Tibial nerve (tissue), 4 donors: ENCODE data around the gene KREMEN1. TPM values are rescaled to one million over a fixed set of nuclear protein-coding genes. Genes with fewer than 3 reads are reported as not detected.

Experiments used
- DNase-seq, 2 donors: peaks; one replicate each; pipeline ENCODE4 v3.0.0-alpha.2; 2019; ENCODE audit warnings: low spot score in 2 of 2
- H3K27ac ChIP-seq, 4 donors: fragments of 200-600 bp; sonication (generic) in 3 of 4; one replicate each; pipeline ENCODE4 v1.5.1; 2017 to 2019; ENCODE audit warnings: mild to moderate bottlenecking in 1 of 4
- H3K27me3 ChIP-seq, 2 donors: fragments of 200-600 bp; sonication (generic) in 1 of 2; one replicate each; pipeline versions ENCODE4 v1.5.1 to v1.6.0; 2017 to 2019
- H3K36me3 ChIP-seq, 3 donors: fragments of 200-600 bp; sonication (generic); one replicate each; pipeline ENCODE4 v1.5.1; 2018 to 2019
- H3K4me1 ChIP-seq, 4 donors: fragments of 200-600 bp; sonication (generic) in 3 of 4; one replicate each; pipeline ENCODE4 v1.5.1; 2017 to 2019
- H3K4me3 ChIP-seq, 4 donors: fragments of 200-600 bp; sonication (generic) in 3 of 4; one replicate each; pipeline ENCODE4 v1.5.1; 2017 to 2019; ENCODE audit warnings: mild to moderate bottlenecking in 1 of 4, moderate library complexity in 1 of 4
- H3K9me3 ChIP-seq, 4 donors: fragments of 200-600 bp; sonication (generic) in 3 of 4; one replicate each; pipeline ENCODE4 v1.5.1; 2017 to 2019
- CTCF ChIP-seq, 5 experiments: fragments of 200-600 bp in 3 of 5; fragments of 450-650 bp in 2 of 5; sonication (generic) in 3 of 5; IDR thresholded peaks; one replicate each; pipeline ENCODE4 v1.5.1; 2016 to 2019; ENCODE audit warnings: antibody characterized with exemption in 5 of 5, mild to moderate bottlenecking in 3 of 5, moderate library complexity in 2 of 5
- EP300 ChIP-seq, 2 donors: sonication (generic); formaldehyde crosslinking; IDR thresholded peaks; one replicate each; pipeline ENCODE4 v1.6.1; 2017; ENCODE audit warnings: antibody characterized with exemption in 2 of 2, mild to moderate bottlenecking in 1 of 2
- POLR2A ChIP-seq, 2 donors: fragments of 450-650 bp; IDR thresholded peaks; one replicate each; pipeline ENCODE4 v1.6.1; 2017; ENCODE audit warnings: antibody characterized with exemption in 2 of 2, mild to moderate bottlenecking in 2 of 2, moderate library complexity in 2 of 2
- WGBS, 2 donors: methylation state at CpG; one replicate each; pipeline ENCODE4 v1.1.5; 2018; 5-methylcytosine and 5-hydroxymethylcytosine counted together
- total RNA-seq, 4 donors: library from RNA; depleted of rRNA; stranded (reverse); fragments of >200 nt; gene quantifications; one replicate each; pipeline ENCODE4 v1.1.0, GENCODE V29; 2016

Gene KREMEN1
- total RNA-seq, 4 donors from 2014 or later, result 5.4 to 15.1 (median 12.9) TPM

- no peaks in the 10 kb centered on the region for H3K9me3 ChIP-seq
- H3K4me3 ChIP-seq, result no peak overlapping the region
- H3K27me3 ChIP-seq, result no peaks in the 10 kb centered on the region
- H3K36me3 ChIP-seq, result peaks cover 0 to 7% (median 0%) of the 10 kb centered on the region in 3 donors
- WGBS, 2 donors, result 90 to 91% methylated on average over 9 of the region's 9 CpGs
- H3K27ac ChIP-seq, result peak overlapping the region in 2 of 4 donors; percentile 91 to 92
- H3K4me1 ChIP-seq, result peaks cover 0 to 39% (median 26%) of the 10 kb centered on the region in 4 donors
- DNase-seq, result no peak
- TF ChIP-seq POLR2A (IDR thresholded peaks at IDR 0.05) (no peak), CTCF (IDR thresholded peaks at IDR 0.05) (no peak), EP300 (IDR thresholded peaks at IDR 0.05) (no peak)
Measured at GRCh38 chr22:29029202-29030000, 43.4 kb upstream of the KREMEN1 start.

- peak overlapping the region; percentile 33 to 53 (median 38) for H3K4me3 ChIP-seq
- no peak for TF ChIP-seq CTCF (IDR thresholded peaks at IDR 0.05)
- no peak for TF ChIP-seq POLR2A (IDR thresholded peaks at IDR 0.05)
- no peak for TF ChIP-seq EP300 (IDR thresholded peaks at IDR 0.05)
- no peaks in the 10 kb centered on the region for H3K9me3 ChIP-seq
- peak overlapping the region; percentile 58 to 92 (median 84) for H3K27ac ChIP-seq
- H3K4me1 ChIP-seq, result peaks cover 0 to 39% (median 26%) of the 10 kb centered on the region in 4 donors
- no peak for DNase-seq
- 40 to 47% methylated on average over 20 of the region's 20 CpGs for WGBS, 2 donors
- H3K36me3 ChIP-seq, result peaks cover 0 to 5% (median 0%) of the 10 kb centered on the region in 3 donors
- no peaks in the 10 kb centered on the region for H3K27me3 ChIP-seq
Measured at GRCh38 chr22:29030016-29030617, 42.7 kb upstream of the KREMEN1 start.

GRCh38 chr22:29030618-29031226 lies 42.1 kb upstream of the KREMEN1 start:
- Histone ChIP-seq H3K9me3 (no peaks in the 10 kb centered on the region), H3K36me3 (no peaks in the 10 kb centered on the region), H3K27ac (peak overlapping the region; percentile 58 to 92 (median 84)), H3K4me1 (peaks cover 0 to 39% (median 26%) of the 10 kb centered on the region in 4 donors), H3K4me3 (peak overlapping the region; percentile 33 to 53 (median 38)), H3K27me3 (no peaks in the 10 kb centered on the region)
- DNase-seq, result peak; percentile 65 to 74
- no peak for TF ChIP-seq POLR2A (IDR thresholded peaks at IDR 0.05)
- peak in 1 of 5 experiments; percentile 4 for TF ChIP-seq CTCF (IDR thresholded peaks at IDR 0.05)
- WGBS, 2 donors, result 8% methylated on average over 17 to 32 of the region's 32 CpGs

GRCh38 chr22:29031227-29032011 lies 41.4 kb upstream of the KREMEN1 start:
- WGBS, 2 donors, result 18 to 24% methylated on average over 14 to 18 of the region's 18 CpGs

More at GRCh38 chr22:29031227-29032011, 41.4 kb upstream of the KREMEN1 start:
- DNase-seq, result peak; percentile 27 to 62
- Histone ChIP-seq H3K27me3 (no peaks in the 10 kb centered on the region), H3K9me3 (no peaks in the 10 kb centered on the region), H3K27ac (peak overlapping the region; percentile 58 to 92 (median 84)), H3K4me3 (peak overlapping the region in 3 of 4 donors; percentile 36 to 53 (median 39)), H3K4me1 (peaks cover 0 to 41% (median 26%) of the 10 kb centered on the region in 4 donors), H3K36me3 (no peaks in the 10 kb centered on the region)
- TF ChIP-seq EP300 (IDR thresholded peaks at IDR 0.05), result peak in 1 of 2 donors; percentile 76
- TF ChIP-seq CTCF (IDR thresholded peaks at IDR 0.05), result peak in 2 of 5 experiments; percentile 19 to 42
- peak in 1 of 2 donors; percentile 15 for TF ChIP-seq POLR2A (IDR thresholded peaks at IDR 0.05)
